Testis (tissue), 3 donors: ENCODE data around the gene EDNRA. TPM values are rescaled to one million over a fixed set of nuclear protein-coding genes. Genes with fewer than 3 reads are reported as not detected.

ENCODE experiments used
- DNase-seq: peaks from one replicate; pipeline ENCODE4 v3.0.0-alpha.2; 2019
- H3K27ac ChIP-seq, 2 donors: fragments of 200-600 bp; sonication (generic); one replicate each; pipeline ENCODE4 v1.5.1; 2019
- H3K27me3 ChIP-seq: fragments of 200-600 bp; sonication (generic); one replicate; pipeline ENCODE4 v1.5.1; 2019
- H3K36me3 ChIP-seq: fragments of 200-600 bp; sonication (generic); one replicate; pipeline ENCODE4 v1.5.1; 2017; ENCODE audit warnings: low read depth; ENCODE audit errors: missing control alignments
- H3K4me1 ChIP-seq: fragments of 200-600 bp; sonication (generic); one replicate; pipeline ENCODE4 v1.5.1; 2019
- H3K4me3 ChIP-seq, 2 donors: fragments of 200-600 bp; sonication (generic); one replicate each; pipeline ENCODE4 v1.5.1; 2017 to 2019
- H3K9me3 ChIP-seq: fragments of 200-600 bp; sonication (generic); one replicate; pipeline ENCODE4 v1.5.1; 2017
- CTCF ChIP-seq, 3 experiments: fragments of 450-650 bp in 2 of 3; fragments of 200-600 bp in 1 of 3; sonication (generic) in 1 of 3; IDR thresholded peaks; one replicate each; pipeline ENCODE4 v1.5.1; 2016 to 2019; ENCODE audit warnings: antibody characterized with exemption in 3 of 3, mild to moderate bottlenecking in 2 of 3, moderate library complexity in 1 of 3
- POLR2A ChIP-seq: fragments of 450-650 bp; IDR thresholded peaks from one replicate; pipeline ENCODE4 v1.6.1; 2017; ENCODE audit warnings: antibody characterized with exemption, mild to moderate bottlenecking, moderate library complexity
- WGBS, 2 donors: methylation state at CpG; one replicate each; pipeline ENCODE4 v1.1.5; 2018; 5-methylcytosine and 5-hydroxymethylcytosine counted together
- intact Hi-C: fragments of 100-400 bp; cut with DNase I; formaldehyde crosslinking; loops from one replicate; pipeline ENCODE4 v1.15.1; 2023; ENCODE audit warnings: low total_unique reads
- polyA plus RNA-seq: library from polyadenylated mRNA; stranded (reverse); fragments of 350-450 nt; fragmentation: Illumina TruSeq; extraction: RNeasy Lipid Tissue Mini Kit (QIAGEN cat#74804); gene quantifications from one replicate; pipeline ENCODE4 v1.2.3, GENCODE V29; 2014; ENCODE audit warnings: low read depth, low replicate concordance; ENCODE audit not compliant: insufficient read depth
- total RNA-seq, 2 donors: library from RNA; depleted of rRNA; stranded (reverse); fragments of >200 nt; gene quantifications; one replicate each; pipeline ENCODE4 v1.2.3, GENCODE V29; 2016

Gene EDNRA
- total and polyA plus RNA-seq, 3 donors from 2014 or later: 9.4 to 14.1 (median 12.3) TPM

GRCh38 chr4:147539959-147540358 lies 59.1 kb downstream of the EDNRA start:
- TF ChIP-seq POLR2A (no peak), CTCF (IDR thresholded peaks at IDR 0.05) (no peak)
- Histone ChIP-seq H3K4me3 (no peak overlapping the region), H3K4me1 (no peaks in the 10 kb centered on the region), H3K27ac (no peak overlapping the region), H3K36me3 (no peaks in the 10 kb centered on the region), H3K27me3 (no peaks in the 10 kb centered on the region), H3K9me3 (no peaks in the 10 kb centered on the region)
- no peak for DNase-seq
- intact Hi-C loops: no loop called here
- WGBS, 2 donors: 72 to 83% methylated on average over 4 of the region's 4 CpGs

GRCh38 chr4:147542229-147542990 lies 61.5 kb downstream of the EDNRA start:
- no peak for TF ChIP-seq CTCF (IDR thresholded peaks at IDR 0.05)
- no peak for TF ChIP-seq POLR2A
- intact Hi-C loops: no loop called here
- WGBS, 2 donors: 70 to 73% methylated on average over 17 of the region's 17 CpGs
- Histone ChIP-seq H3K27me3 (no peaks in the 10 kb centered on the region), H3K27ac (no peak overlapping the region), H3K9me3 (no peaks in the 10 kb centered on the region), H3K4me3 (peak overlapping the region; percentile 1 to 10), H3K4me1 (no peaks in the 10 kb centered on the region), H3K36me3 (no peaks in the 10 kb centered on the region)
- no peak for DNase-seq

GRCh38 chr4:147543034-147543433 lies 62.1 kb downstream of the EDNRA start:
- TF ChIP-seq CTCF (IDR thresholded peaks at IDR 0.05): no peak
- no peak for TF ChIP-seq POLR2A
- no peak for DNase-seq
- Histone ChIP-seq H3K4me3 (no peak overlapping the region), H3K36me3 (no peaks in the 10 kb centered on the region), H3K27ac (no peak overlapping the region), H3K27me3 (no peaks in the 10 kb centered on the region), H3K4me1 (no peaks in the 10 kb centered on the region), H3K9me3 (no peaks in the 10 kb centered on the region)
- intact Hi-C loops: no loop called here
- WGBS, 2 donors: 63 to 69% methylated on average over 1 of the region's 1 CpG

GRCh38 chr4:147546349-147546748 lies 65.5 kb downstream of the EDNRA start:
- TF ChIP-seq POLR2A: no peak
- no peak for TF ChIP-seq CTCF (IDR thresholded peaks at IDR 0.05)
- 86 to 88% methylated on average over 2 of the region's 2 CpGs for WGBS, 2 donors
- H3K9me3 ChIP-seq: no peaks in the 10 kb centered on the region
- intact Hi-C loops: no loop called here
- no peaks in the 10 kb centered on the region for H3K36me3 ChIP-seq
- no peak overlapping the region for H3K4me3 ChIP-seq
- DNase-seq: no peak
- H3K4me1 ChIP-seq: no peaks in the 10 kb centered on the region
- H3K27me3 ChIP-seq: no peaks in the 10 kb centered on the region
- no peak overlapping the region for H3K27ac ChIP-seq
